ENCODE data around the gene VAC14. TPM values are rescaled to one million over a fixed set of nuclear protein-coding genes. Genes with fewer than 3 reads are reported as not detected.

VAC14 gene
- total and polyA plus RNA-seq, 2 experiments from 2014 or later: 42.3 to 77.7 TPM

- Mint-ChIP-seq H3K36me3 (ENCODE audit: low read depth) (no peaks in the 10 kb centered on the region; the same call in 2 of the 3 replicates), H3K9me3 (no peaks in the 10 kb centered on the region; the same call in 2 of the 3 replicates), H3K4me3 (no peak overlapping the region), H3K27ac (no peak overlapping the region), H3K27me3 (ENCODE audit: insufficient read depth, low read depth, poor library complexity) (peaks cover 26% of the 10 kb centered on the region), H3K4me1 (peaks cover 33% of the 10 kb centered on the region)
- Histone ChIP-seq H4K20me1 (replicated peaks; ENCODE audit: insufficient read depth) (no peaks in the 10 kb centered on the region), H3K9me2 (ENCODE audit: insufficient read depth) (no peaks in the 10 kb centered on the region), H3K4me3 (no peak overlapping the region), H3K27ac (ENCODE audit: low read depth) (no peak overlapping the region), H3K4me1 (ENCODE audit: insufficient read depth) (0 out of 2 replicates have a peak, but pooled peaks cover 3% of the 10 kb centered on the region), H3K27me3 (ENCODE audit: insufficient read depth) (no peaks in the 10 kb centered on the region), H3K79me2 (replicated peaks; ENCODE audit: insufficient read depth) (no peaks in the 10 kb centered on the region), H3F3A (replicated peaks; ENCODE audit: low read depth) (no peaks in the 10 kb centered on the region), H3K36me3 (ENCODE audit: insufficient read depth) (no peaks in the 10 kb centered on the region), H2AFZ (no peak overlapping the region), H3K4me2 (no peak overlapping the region)
- ATAC-seq (no peak), DNase-seq (ENCODE audit: low spot score) (no peak)
- TF ChIP-seq CTCF (conservative IDR thresholded peaks at IDR 0.05; ENCODE audit: low read depth in 2 of 2) (no peak), ZNF331 (CRISPR knock-in tag; IDR thresholded peaks at IDR 0.05; ENCODE audit: low read depth) (no peak), CREB1 (CRISPR knock-in tag; IDR thresholded peaks at IDR 0.05; ENCODE audit: low read depth) (no peak), ZNF114 (CRISPR knock-in tag; IDR thresholded peaks at IDR 0.05) (no peak)
Observed at GRCh38 chr16:70702624-70703023, 98.3 kb downstream of the VAC14 start.

GRCh38 chr16:70701998-70702397 lies 99.0 kb downstream of the VAC14 start:
- no peaks in the 10 kb centered on the region for H3K27me3 ChIP-seq (ENCODE audit: insufficient read depth)
- H3K4me3 Mint-ChIP-seq: no peak overlapping the region
- no peak overlapping the region for H3K4me3 ChIP-seq
- no peaks in the 10 kb centered on the region; the same call in 2 of the 3 replicates for H3K36me3 Mint-ChIP-seq (ENCODE audit: low read depth)
- ATAC-seq: no peak
- no peak overlapping the region for H3K27ac ChIP-seq (ENCODE audit: low read depth)
- H3K4me1 Mint-ChIP-seq: peaks cover 27% of the 10 kb centered on the region
- no peak overlapping the region for H3K4me2 ChIP-seq
- no peaks in the 10 kb centered on the region for H4K20me1 ChIP-seq (replicated peaks; ENCODE audit: insufficient read depth)
- DNase-seq (ENCODE audit: low spot score): no peak
- H3K27me3 Mint-ChIP-seq (ENCODE audit: insufficient read depth, low read depth, poor library complexity): peaks cover 25% of the 10 kb centered on the region
- H3K36me3 ChIP-seq (ENCODE audit: insufficient read depth): no peaks in the 10 kb centered on the region
- no peaks in the 10 kb centered on the region for H3F3A ChIP-seq (replicated peaks; ENCODE audit: low read depth)
- H3K9me2 ChIP-seq (ENCODE audit: insufficient read depth): no peaks in the 10 kb centered on the region
- H3K79me2 ChIP-seq (replicated peaks; ENCODE audit: insufficient read depth): no peaks in the 10 kb centered on the region
- no peak overlapping the region for H2AFZ ChIP-seq
- H3K27ac Mint-ChIP-seq: 0 out of 2 replicates have a peak overlapping the region, but pooled peaks have one; percentile 57
- no peaks in the 10 kb centered on the region; the same call in 2 of the 3 replicates for H3K9me3 Mint-ChIP-seq
- 0 out of 2 replicates have a peak, but pooled peaks cover 3% of the 10 kb centered on the region for H3K4me1 ChIP-seq (ENCODE audit: insufficient read depth)
- no peak for TF ChIP-seq REST (IDR thresholded peaks at IDR 0.05; ENCODE audit: unreplicated experiment)
- no peak for TF ChIP-seq EZH2 (IDR thresholded peaks at IDR 0.05; ENCODE audit: low read depth, unreplicated experiment)
- TF ChIP-seq ETS1 (IDR thresholded peaks at IDR 0.05): no peak
- TF ChIP-seq STAT1 (IDR thresholded peaks at IDR 0.05; ENCODE audit: unreplicated experiment): no peak
- TF ChIP-seq POLR2AphosphoS5 (IDR thresholded peaks at IDR 0.05; ENCODE audit: low read depth): no peak
- TF ChIP-seq NANOG (IDR thresholded peaks at IDR 0.05; ENCODE audit: borderline replicate concordance): no peak
- no peak for TF ChIP-seq ZNF114 (CRISPR knock-in tag; IDR thresholded peaks at IDR 0.05)
- no peak for TF ChIP-seq ZNF331 (CRISPR knock-in tag; IDR thresholded peaks at IDR 0.05; ENCODE audit: low read depth)
- no peak for TF ChIP-seq JUNB (IDR thresholded peaks at IDR 0.05; ENCODE audit: unreplicated experiment)

Data from GM23338 (cell line).